HL-60 (cell line): ENCODE data around the gene CAPG.

Source experiments
- DNase-seq, 2 experiments: peaks; one replicate each; pipeline ENCODE4 v3.0.0-alpha.2; 2010 to 2020; ENCODE audit warnings: low read depth in 1 of 2, low spot score in 1 of 2
- H3K27ac ChIP-seq: fragments of 250-450 bp; sonication (Bioruptor Pico); replicated peaks from 2 replicates; pipeline ENCODE4 v1.5.1; 2020; ENCODE audit warnings: mild to moderate bottlenecking, moderate library complexity
- H3K27me3 ChIP-seq: fragments of 250-450 bp; sonication (Bioruptor Pico); 2 replicates; pipeline ENCODE4 v1.5.1; 2021; ENCODE audit warnings: mild to moderate bottlenecking, moderate library complexity; ENCODE audit not compliant: insufficient read depth, poor library complexity, severe bottlenecking
- H3K4me3 ChIP-seq: replicated peaks from 2 replicates; pipeline ENCODE4 v1.5.1; 2011; ENCODE audit warnings: mild to moderate bottlenecking, control low read depth, low read length; ENCODE audit not compliant: insufficient read depth
- CTCF ChIP-seq: IDR thresholded peaks from one replicate; pipeline ENCODE4 v1.5.1; 2011; ENCODE audit warnings: low read length, control low read depth, inconsistent platforms; ENCODE audit not compliant: insufficient read depth
- GABPA ChIP-seq: IDR thresholded peaks from 2 replicates; pipeline ENCODE4 v1.6.1; 2012; ENCODE audit warnings: low read depth
- POLR2AphosphoS5 ChIP-seq: IDR thresholded peaks from 2 replicates; pipeline ENCODE4 v1.6.1; 2012; ENCODE audit warnings: low read depth
- REST ChIP-seq: IDR thresholded peaks from 2 replicates; pipeline ENCODE4 v1.6.1; 2012; ENCODE audit warnings: low read depth; ENCODE audit not compliant: insufficient replicate concordance
- SPI1 ChIP-seq: IDR thresholded peaks from 2 replicates; pipeline ENCODE4 v1.6.1; 2012; ENCODE audit warnings: low read depth, mild to moderate bottlenecking, borderline replicate concordance

CAPG gene

GRCh38 chr2:85413592-85414420 is 3.6 kb upstream of the CAPG start:
- Histone ChIP-seq H3K4me3 (no peak overlapping the region), H3K27ac (no peak overlapping the region), H3K27me3 (no peaks in the 10 kb centered on the region)
- TF ChIP-seq REST (no peak), SPI1 (no peak), GABPA (no peak), CTCF (no peak), POLR2AphosphoS5 (no peak)
- DNase-seq: no peak

GRCh38 chr2:85411405-85411748 is 1.2 kb upstream of the CAPG start:
- no peak overlapping the region for H3K27ac ChIP-seq
- H3K27me3 ChIP-seq: no peaks in the 10 kb centered on the region
- DNase-seq: no peak

More at GRCh38 chr2:85411405-85411748, 1.2 kb upstream of the CAPG start:
- no peak overlapping the region for H3K4me3 ChIP-seq
- TF ChIP-seq REST (no peak), SPI1 (no peak), POLR2AphosphoS5 (no peak), GABPA (no peak), CTCF (no peak)
